HG03060 (cell line): Measurements from ENCODE around the gene TMCO4.
"Not testable (repeated sequence)": the region's sequence is repeated elsewhere in the genome, so short reads cannot be mapped to it uniquely, and the experiment has no call there.

Experiments
- ATAC-seq: cut with Tn5 transposase; IDR thresholded peaks from one replicate; pipeline ENCODE4 v1.9.1; 2021; ENCODE audit warnings: low read depth, moderate number of reproducible peaks; ENCODE audit not compliant: unreplicated experiment

Gene TMCO4

DNA sequence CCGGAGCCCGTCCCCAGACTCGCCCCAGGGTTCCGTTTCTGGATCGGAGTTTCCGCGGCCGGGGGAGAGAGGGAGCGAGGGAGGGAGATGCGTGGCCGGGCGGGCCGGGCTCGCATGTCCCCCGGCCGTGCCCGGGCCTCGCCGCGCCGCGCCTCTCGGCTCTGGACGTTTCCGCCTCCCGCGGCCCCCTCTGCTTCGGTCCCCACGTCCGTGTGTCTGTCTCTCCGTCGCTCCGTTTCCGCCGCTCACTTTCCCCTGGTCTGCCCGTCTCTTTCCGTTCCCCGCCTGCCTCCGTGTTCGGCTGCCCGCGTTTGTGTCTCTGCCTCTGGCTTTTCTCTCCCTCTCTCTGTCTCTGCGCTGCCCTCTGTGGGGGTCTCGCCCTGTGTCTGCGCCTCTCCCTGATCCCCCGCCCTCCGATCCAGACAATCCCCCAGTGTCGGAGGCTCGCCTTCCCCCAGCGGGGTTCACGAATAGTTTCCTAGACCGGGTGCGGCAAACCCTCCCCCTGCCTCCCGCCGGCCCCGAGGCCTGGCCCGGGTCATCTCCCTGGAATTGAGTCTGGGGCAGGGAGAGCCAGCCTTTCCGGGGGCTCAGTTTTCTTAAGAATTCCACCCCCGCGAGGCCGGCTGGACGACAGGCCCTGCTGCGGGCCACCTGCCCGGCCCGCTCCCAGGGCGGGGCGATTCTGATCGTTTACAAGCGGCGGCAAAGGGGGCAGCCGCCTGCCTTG lies 154.9 kb downstream of the TMCO4 start:
- no peak for ATAC-seq

DNA sequence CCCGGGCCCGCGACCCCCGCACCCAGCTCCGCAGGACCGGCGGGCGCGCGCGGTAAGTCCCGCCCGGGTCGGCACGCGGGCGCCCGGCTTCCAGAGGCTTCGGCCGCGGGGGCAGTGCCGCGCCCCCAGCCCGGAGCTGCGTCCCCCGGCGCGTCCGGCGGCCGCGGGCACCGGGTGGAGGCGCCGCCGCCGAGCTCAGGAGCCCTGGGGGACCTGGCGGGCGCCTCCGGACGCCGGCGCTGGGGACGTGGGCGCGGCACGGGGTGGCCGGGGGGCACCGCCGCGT lies 155.4 kb downstream of the TMCO4 start:
- no peak for ATAC-seq

DNA sequence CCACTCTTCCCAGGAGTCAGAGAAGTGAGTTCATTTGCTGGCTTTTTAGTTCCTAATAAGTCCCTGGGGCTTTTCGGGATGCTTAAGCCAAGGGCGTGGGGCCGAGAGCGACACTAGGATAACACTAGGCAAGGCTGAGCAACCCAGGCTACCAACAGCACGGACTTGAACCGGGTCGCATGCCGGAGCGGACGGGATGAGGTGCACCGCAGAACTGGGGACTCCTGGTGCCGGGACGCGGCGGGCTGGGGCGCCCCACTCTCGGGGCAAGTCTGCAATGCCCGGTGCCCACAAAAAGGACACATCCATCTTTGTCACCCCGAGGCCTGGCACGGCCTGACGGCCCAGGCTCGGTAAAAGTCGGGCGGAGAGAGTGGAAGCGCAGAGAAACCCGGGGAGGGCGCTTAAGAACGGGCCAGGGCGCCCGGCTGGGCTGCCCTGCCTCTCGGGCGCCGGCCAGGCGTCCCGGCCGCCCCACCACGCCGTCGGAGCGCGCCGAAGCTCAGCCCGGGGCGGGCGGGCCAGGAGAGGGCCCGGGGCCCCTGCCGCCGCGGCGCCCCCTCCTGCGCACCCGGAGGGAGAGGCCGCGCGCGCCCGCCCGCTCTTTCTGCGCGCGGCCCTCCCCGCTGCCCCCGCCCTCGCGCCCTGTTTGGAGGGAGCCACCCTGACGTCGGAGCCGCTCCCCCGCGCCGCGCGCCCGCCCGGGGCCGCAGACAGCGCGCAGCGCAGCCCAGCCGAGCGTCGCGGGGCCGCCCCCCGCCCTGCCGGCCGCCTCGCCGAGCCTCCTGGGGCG lies 155.9 kb downstream of the TMCO4 start, which contains the start of gene NBL1:
Gene NBL1, plus strand, starts transcription at position 710 of the 793 bp plus-strand sequence. CDS start 10,720 bp downstream, outside the sequence.
- ATAC-seq: no peak

DNA sequence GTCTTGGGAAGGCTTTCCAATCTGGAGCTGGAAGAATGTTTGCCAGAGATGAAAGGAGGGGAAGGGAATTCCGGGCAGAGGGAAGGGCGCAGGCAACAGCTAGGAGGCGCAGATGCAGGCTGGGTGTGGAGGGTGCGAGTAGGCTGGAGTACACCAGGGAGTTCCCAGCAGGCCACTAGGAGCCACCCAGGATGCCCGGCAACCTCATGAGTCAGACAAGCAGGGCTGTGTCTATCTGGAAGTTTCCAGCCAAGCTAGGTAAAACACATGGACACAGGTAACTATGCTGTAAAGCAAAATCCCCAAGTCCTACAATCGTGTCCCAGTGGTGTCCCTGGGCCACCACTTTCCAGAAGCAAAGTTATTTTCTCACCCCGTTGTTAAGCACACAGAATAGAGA lies 156.6 kb downstream of the TMCO4 start:
- ATAC-seq: no peak

DNA sequence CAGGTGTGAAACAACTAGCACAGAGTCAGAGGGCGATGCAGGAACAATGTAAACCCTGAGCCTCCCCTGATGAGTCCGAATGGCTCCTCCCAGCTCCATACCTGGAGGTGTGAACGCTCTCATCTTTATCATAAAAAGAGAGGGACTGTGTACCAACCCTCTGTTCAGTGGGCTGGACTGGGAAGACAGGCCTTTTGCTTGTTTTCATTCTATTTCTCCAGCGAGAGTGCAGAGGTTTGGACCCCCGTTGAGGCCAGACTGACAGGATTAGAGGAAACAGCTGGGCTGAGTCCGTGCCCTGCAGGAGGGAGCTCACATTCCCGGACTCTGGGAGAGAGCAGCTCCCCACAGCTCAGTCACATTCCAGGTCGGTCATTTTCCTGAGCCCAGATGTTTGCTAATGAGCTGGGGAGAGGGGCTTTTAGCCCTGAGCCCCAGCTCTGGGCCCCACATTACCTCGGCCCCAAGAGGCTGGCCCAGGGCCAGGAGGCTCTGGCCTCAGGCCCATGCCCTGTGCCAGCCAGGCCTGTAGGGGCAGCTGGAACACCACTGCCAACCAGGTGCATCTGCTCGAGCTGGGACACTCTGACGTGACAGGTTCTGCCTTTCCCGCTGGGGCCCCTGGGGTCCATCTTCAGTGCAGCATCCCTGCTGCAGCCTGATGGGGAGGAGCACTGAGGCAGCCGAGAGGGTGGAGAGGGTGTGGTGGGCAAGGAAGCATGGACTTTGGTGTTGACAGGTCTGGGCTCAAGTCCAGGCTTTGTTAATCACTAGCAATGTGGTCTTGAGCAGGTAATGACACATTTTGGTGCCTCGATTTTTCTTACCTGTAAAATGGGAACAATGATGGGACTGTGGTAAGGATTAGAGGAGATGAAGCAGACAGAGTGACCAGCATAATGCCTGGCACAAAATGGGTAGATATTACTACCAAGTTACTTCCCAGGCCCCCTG lies 159.1 kb downstream of the TMCO4 start:
- ATAC-seq: no peak

DNA sequence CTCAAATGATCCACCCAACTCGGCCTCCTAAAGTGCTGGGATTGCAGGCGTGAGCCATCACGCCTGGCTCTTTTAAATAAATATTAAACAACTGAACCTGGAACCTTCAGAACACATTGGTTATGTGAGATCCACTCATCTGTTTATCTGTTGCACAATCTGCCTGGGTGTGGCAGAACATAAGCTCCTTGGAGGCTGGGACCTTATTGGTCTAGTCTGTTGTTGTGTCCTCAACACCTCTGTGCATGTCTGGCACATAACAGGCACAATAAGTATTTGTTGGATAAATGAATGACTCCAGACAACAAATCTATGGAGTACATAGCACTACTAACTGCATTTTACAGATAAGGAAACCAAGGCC lies 159.7 kb downstream of the TMCO4 start:
- no peak for ATAC-seq

DNA sequence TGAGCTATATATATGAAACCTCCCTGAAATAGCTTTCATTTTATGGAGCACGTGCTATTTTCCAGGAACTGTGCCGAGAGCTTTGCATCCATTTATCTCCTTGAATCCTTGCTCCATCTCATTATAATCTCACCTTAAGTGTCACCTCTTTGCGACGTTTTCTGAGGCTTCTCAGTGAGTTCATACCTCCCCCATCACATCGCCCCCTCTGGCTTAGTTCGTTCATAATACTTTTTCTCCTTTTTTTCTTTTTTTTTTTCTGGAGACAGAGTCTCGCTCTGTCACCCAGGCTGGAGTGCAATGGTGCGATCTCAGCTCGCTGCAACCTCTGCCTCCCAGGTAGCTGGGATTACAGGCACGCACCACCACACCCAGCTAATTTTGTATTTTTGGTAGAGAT lies 160.5 kb downstream of the TMCO4 start:
- not testable (repeated sequence) for ATAC-seq

DNA sequence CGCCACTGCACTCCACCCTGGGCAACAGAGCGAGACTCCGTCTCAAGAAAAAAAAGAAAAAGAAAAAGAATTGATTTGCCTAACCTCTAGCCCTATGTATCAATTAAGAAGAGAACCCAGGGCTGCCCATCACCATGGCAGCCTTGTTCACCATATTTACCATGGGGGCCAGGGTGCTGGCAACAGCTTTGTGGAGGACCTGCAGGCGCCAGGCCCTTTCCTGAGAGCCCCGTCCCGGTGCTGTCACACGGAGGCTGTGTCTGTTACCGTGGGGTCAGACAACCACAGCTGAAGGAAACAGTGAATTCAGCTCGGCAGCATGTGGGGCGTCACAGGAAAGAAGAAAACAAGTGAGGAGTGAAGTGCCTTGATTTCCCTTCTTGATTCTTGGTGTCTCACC lies 162.1 kb downstream of the TMCO4 start:
- ATAC-seq: no peak

DNA sequence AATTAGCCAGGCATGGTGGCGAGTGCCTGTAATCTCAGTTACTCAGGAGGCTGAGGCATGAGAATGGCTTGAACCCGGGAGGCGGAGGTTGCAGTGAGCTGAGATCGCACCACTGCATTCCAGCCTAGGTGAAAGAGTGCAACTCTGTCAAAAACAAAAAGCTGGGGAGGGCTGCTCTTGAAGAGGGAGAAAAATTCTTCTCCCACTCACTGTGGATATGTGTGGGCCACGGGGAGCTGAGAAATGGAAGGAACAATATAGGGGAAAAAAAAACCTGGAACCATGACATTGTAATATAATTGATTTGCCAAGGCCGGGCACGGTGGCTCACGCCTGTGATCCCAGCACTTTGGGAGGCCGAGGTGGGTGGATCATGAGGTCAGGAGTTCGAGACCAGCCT lies 163.0 kb downstream of the TMCO4 start:
- ATAC-seq: not testable (repeated sequence)

DNA sequence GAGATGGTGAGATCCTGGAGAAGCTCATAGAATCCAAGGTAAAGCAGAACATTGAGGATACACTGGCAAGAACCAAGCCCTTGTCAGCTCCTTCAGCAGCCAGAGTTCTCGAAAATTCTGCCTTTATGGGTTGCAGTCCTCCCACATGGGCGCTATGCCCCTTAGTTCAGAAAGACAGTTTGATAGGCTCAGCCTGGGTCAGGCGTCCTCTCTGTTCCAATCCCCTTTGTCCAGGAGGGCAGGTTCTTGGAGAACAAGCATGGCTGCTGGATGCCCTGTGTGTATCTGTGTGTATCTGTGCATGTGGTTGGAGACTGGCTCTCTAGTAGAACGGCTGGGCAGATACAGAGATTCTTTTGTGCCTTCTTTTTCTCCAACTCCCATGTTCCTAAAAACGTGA lies 163.7 kb downstream of the TMCO4 start:
- ATAC-seq: no peak

DNA sequence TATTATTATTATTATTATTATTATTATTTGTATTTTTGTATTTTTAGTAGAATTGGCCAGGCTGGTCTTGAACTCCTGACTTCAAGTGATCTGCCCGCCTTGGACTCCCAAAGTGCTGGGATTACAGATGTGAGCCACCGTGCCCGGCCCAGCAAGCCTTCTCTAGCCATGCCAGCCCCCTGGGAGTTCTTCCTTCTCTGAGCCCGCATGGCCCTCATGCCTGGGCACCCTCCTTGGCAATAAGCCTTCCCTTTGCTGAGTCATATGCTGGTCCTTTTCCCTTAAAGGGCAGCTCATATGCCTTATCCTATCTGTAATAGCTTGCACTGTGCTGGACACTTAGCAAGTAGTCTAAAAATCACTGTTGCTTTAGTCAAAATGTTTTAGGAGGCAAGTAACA lies 164.1 kb downstream of the TMCO4 start:
- no peak for ATAC-seq

DNA sequence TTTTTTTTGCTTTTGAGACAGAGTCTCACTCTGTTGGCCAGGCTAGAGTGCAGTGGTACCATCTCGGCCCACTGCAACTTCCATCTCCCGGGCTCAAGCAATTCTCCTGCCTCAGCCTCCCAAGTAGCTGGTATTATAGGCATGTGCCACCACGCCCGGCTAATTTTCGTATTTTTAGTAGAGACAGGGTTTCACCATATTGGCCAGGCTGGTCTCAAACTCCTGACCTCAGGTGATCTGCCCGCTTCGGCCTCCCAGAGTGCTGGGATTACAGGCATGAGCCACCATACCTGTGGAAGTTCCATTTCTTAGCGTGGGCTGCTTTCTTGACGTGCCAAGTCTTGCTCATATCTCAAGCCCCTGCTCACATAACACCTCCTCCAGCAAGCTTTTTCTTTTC lies 164.7 kb downstream of the TMCO4 start:
- not testable (repeated sequence) for ATAC-seq

DNA sequence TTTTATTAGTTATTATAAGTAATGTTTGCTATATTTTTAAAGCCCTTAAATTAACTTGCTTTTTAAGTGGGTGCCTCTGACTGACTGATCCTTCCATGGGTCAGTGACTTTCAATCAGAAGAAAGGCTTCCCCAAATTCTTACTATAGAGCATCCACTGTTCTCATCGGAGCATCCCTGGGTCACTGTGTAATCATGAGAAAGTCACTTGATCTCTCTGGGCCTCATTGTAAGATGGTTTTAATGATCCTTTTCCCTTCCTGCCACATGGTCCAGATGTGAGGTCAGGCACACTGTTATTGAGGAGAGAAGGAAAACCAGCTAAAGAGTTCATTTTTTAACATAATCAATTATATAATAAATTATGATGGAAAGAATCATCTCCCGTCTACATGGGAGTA lies 166.6 kb downstream of the TMCO4 start:
- no peak for ATAC-seq
